ENCODE measurements around the gene NUP210L. TPM values are rescaled to one million over a fixed set of nuclear protein-coding genes. Genes with fewer than 3 reads are reported as not detected.
"Not testable (repeated sequence)": the region's sequence is repeated elsewhere in the genome, so short reads cannot be mapped to it uniquely, and the experiment has no call there.

The NUP210L gene
- polyA plus RNA-seq, 2 donors: 0.02 TPM; not detected in 1

GRCh38 chr1:154154053-154154452, 820 bp downstream of the NUP210L start:
- Histone ChIP-seq H3K9me3 (ENCODE audit: control insufficient read depth in 2 of 2, insufficient read depth in 1 of 2, low read depth in 1 of 2, low read length in 1 of 2) (no peaks in the 10 kb centered on the region), H3K4me1 (ENCODE audit: control insufficient read depth in 2 of 2, insufficient read depth in 2 of 2, low read length in 1 of 2) (no peaks in the 10 kb centered on the region), H3K27ac (ENCODE audit: low read depth in 2 of 2, low read length in 1 of 2) (no peak overlapping the region), H3K36me3 (ENCODE audit: control insufficient read depth in 2 of 2, insufficient read depth in 2 of 2, low read length in 1 of 2) (peaks cover 3 to 5% of the 10 kb centered on the region in 2 donors), H3K27me3 (ENCODE audit: control insufficient read depth in 1 of 2, insufficient read depth in 2 of 2, low read length in 2 of 2) (no peaks in the 10 kb centered on the region), H3K4me3 (ENCODE audit: low read depth in 1 of 2, low read length in 2 of 2) (no peak overlapping the region)
- WGBS, 2 donors: 92 to 95% methylated on average over 6 of the region's 6 CpGs

- H3K4me3 ChIP-seq (ENCODE audit: low read depth in 1 of 2, low read length in 2 of 2): no peak overlapping the region
- H3K27me3 ChIP-seq (ENCODE audit: control insufficient read depth in 1 of 2, insufficient read depth in 2 of 2, low read length in 2 of 2): no peaks in the 10 kb centered on the region
- peaks cover 0 to 3% of the 10 kb centered on the region in 2 donors for H3K36me3 ChIP-seq (ENCODE audit: control insufficient read depth in 2 of 2, insufficient read depth in 2 of 2, low read length in 1 of 2)
- no peak overlapping the region for H3K27ac ChIP-seq (ENCODE audit: low read depth in 2 of 2, low read length in 1 of 2)
- H3K9me3 ChIP-seq (ENCODE audit: control insufficient read depth in 2 of 2, insufficient read depth in 1 of 2, low read depth in 1 of 2, low read length in 1 of 2): no peaks in the 10 kb centered on the region
- H3K4me1 ChIP-seq (ENCODE audit: control insufficient read depth in 2 of 2, insufficient read depth in 2 of 2, low read length in 1 of 2): no peaks in the 10 kb centered on the region
Observed at GRCh38 chr1:154151311-154151710, 3.6 kb downstream of the NUP210L start.

GRCh38 chr1:154148807-154149206, 6.1 kb downstream of the NUP210L start:
- H3K27ac ChIP-seq (ENCODE audit: low read depth in 2 of 2, low read length in 1 of 2): no peak overlapping the region
- H3K36me3 ChIP-seq (ENCODE audit: control insufficient read depth in 2 of 2, insufficient read depth in 2 of 2, low read length in 1 of 2): no peaks in the 10 kb centered on the region
- no peak overlapping the region for H3K4me3 ChIP-seq (ENCODE audit: low read depth in 1 of 2, low read length in 2 of 2)
- H3K4me1 ChIP-seq (ENCODE audit: control insufficient read depth in 2 of 2, insufficient read depth in 2 of 2, low read length in 1 of 2): no peaks in the 10 kb centered on the region
- no peaks in the 10 kb centered on the region for H3K9me3 ChIP-seq (ENCODE audit: control insufficient read depth in 2 of 2, insufficient read depth in 1 of 2, low read depth in 1 of 2, low read length in 1 of 2)
- no peaks in the 10 kb centered on the region for H3K27me3 ChIP-seq (ENCODE audit: control insufficient read depth in 1 of 2, insufficient read depth in 2 of 2, low read length in 2 of 2)
- 49 to 51% methylated on average over 3 of the region's 3 CpGs for WGBS, 2 donors

- WGBS, 2 donors: 88 to 89% methylated on average over 5 of the region's 5 CpGs
- H3K36me3 ChIP-seq (ENCODE audit: control insufficient read depth in 2 of 2, insufficient read depth in 2 of 2, low read length in 1 of 2); H3K4me1 ChIP-seq (ENCODE audit: control insufficient read depth in 2 of 2, insufficient read depth in 2 of 2, low read length in 1 of 2): not testable (repeated sequence)
Observed at GRCh38 chr1:154147505-154147904, 7.4 kb downstream of the NUP210L start.

GRCh38 chr1:154145986-154146385, 8.9 kb downstream of the NUP210L start:
- Histone ChIP-seq H3K27ac (ENCODE audit: low read depth in 2 of 2, low read length in 1 of 2) (no peak overlapping the region), H3K4me1 (ENCODE audit: control insufficient read depth in 2 of 2, insufficient read depth in 2 of 2, low read length in 1 of 2) (no peaks in the 10 kb centered on the region), H3K27me3 (ENCODE audit: control insufficient read depth in 1 of 2, insufficient read depth in 2 of 2, low read length in 2 of 2) (no peaks in the 10 kb centered on the region), H3K4me3 (ENCODE audit: low read depth in 1 of 2, low read length in 2 of 2) (no peak overlapping the region), H3K36me3 (ENCODE audit: control insufficient read depth in 2 of 2, insufficient read depth in 2 of 2, low read length in 1 of 2) (no peaks in the 10 kb centered on the region), H3K9me3 (ENCODE audit: control insufficient read depth in 2 of 2, insufficient read depth in 1 of 2, low read depth in 1 of 2, low read length in 1 of 2) (no peaks in the 10 kb centered on the region)
- 96 to 100% methylated on average over 2 of the region's 2 CpGs for WGBS, 2 donors

More at GRCh38 chr1:154147505-154147904, 7.4 kb downstream of the NUP210L start:
- H3K9me3 ChIP-seq (ENCODE audit: control insufficient read depth in 2 of 2, insufficient read depth in 1 of 2, low read depth in 1 of 2, low read length in 1 of 2); H3K27ac ChIP-seq (ENCODE audit: low read depth in 2 of 2, low read length in 1 of 2); H3K27me3 ChIP-seq (ENCODE audit: control insufficient read depth in 1 of 2, insufficient read depth in 2 of 2, low read length in 2 of 2); H3K4me3 ChIP-seq (ENCODE audit: low read depth in 1 of 2, low read length in 2 of 2): not testable (repeated sequence)

- Histone ChIP-seq H3K27me3 (ENCODE audit: control insufficient read depth in 1 of 2, insufficient read depth in 2 of 2, low read length in 2 of 2) (no peaks in the 10 kb centered on the region), H3K4me1 (ENCODE audit: control insufficient read depth in 2 of 2, insufficient read depth in 2 of 2, low read length in 1 of 2) (no peaks in the 10 kb centered on the region), H3K36me3 (ENCODE audit: control insufficient read depth in 2 of 2, insufficient read depth in 2 of 2, low read length in 1 of 2) (no peaks in the 10 kb centered on the region), H3K4me3 (ENCODE audit: low read depth in 1 of 2, low read length in 2 of 2) (no peak overlapping the region), H3K27ac (ENCODE audit: low read depth in 2 of 2, low read length in 1 of 2) (no peak overlapping the region), H3K9me3 (ENCODE audit: control insufficient read depth in 2 of 2, insufficient read depth in 1 of 2, low read depth in 1 of 2, low read length in 1 of 2) (no peaks in the 10 kb centered on the region)
- WGBS, 2 donors: 91 to 97% methylated on average over 6 of the region's 6 CpGs
Observed at GRCh38 chr1:154142358-154142757, 12.5 kb downstream of the NUP210L start.

GRCh38 chr1:154141240-154141639, 13.6 kb downstream of the NUP210L start:
- Histone ChIP-seq H3K36me3 (ENCODE audit: control insufficient read depth in 2 of 2, insufficient read depth in 2 of 2, low read length in 1 of 2) (no peaks in the 10 kb centered on the region), H3K4me1 (ENCODE audit: control insufficient read depth in 2 of 2, insufficient read depth in 2 of 2, low read length in 1 of 2) (no peaks in the 10 kb centered on the region), H3K4me3 (ENCODE audit: low read depth in 1 of 2, low read length in 2 of 2) (no peak overlapping the region), H3K27me3 (ENCODE audit: control insufficient read depth in 1 of 2, insufficient read depth in 2 of 2, low read length in 2 of 2) (no peaks in the 10 kb centered on the region), H3K27ac (ENCODE audit: low read depth in 2 of 2, low read length in 1 of 2) (no peak overlapping the region), H3K9me3 (ENCODE audit: control insufficient read depth in 2 of 2, insufficient read depth in 1 of 2, low read depth in 1 of 2, low read length in 1 of 2) (no peaks in the 10 kb centered on the region)
- 24 to 36% methylated on average over 3 of the region's 3 CpGs for WGBS, 2 donors

DNA sequence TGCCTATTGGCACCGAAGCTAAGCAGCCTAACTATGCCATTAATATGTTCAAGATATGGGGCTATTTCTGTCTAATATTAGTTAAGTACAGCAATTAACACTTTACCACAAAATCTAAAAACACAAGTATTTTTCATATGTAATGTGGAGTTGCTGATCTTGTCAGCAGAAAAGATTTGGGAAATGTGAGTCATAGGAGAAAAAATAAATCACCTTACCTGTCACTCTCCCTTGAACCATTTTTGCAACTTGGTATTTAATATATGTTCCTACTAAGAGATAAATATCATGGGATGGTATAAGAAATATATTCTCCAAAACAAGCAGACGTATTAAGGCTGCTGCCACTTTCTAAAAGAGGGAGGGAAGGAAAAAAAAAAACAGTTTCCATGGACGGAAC, 17.0 kb downstream of the NUP210L start:
- Histone ChIP-seq H3K9me3 (ENCODE audit: control insufficient read depth in 2 of 2, insufficient read depth in 1 of 2, low read depth in 1 of 2, low read length in 1 of 2) (no peaks in the 10 kb centered on the region), H3K4me3 (ENCODE audit: low read depth in 1 of 2, low read length in 2 of 2) (no peak overlapping the region), H3K4me1 (ENCODE audit: control insufficient read depth in 2 of 2, insufficient read depth in 2 of 2, low read length in 1 of 2) (no peaks in the 10 kb centered on the region), H3K27me3 (ENCODE audit: control insufficient read depth in 1 of 2, insufficient read depth in 2 of 2, low read length in 2 of 2) (no peaks in the 10 kb centered on the region), H3K27ac (ENCODE audit: low read depth in 2 of 2, low read length in 1 of 2) (no peak overlapping the region), H3K36me3 (ENCODE audit: control insufficient read depth in 2 of 2, insufficient read depth in 2 of 2, low read length in 1 of 2) (no peaks in the 10 kb centered on the region)
- 81 to 85% methylated on average over 3 of the region's 3 CpGs for WGBS, 2 donors

DNA sequence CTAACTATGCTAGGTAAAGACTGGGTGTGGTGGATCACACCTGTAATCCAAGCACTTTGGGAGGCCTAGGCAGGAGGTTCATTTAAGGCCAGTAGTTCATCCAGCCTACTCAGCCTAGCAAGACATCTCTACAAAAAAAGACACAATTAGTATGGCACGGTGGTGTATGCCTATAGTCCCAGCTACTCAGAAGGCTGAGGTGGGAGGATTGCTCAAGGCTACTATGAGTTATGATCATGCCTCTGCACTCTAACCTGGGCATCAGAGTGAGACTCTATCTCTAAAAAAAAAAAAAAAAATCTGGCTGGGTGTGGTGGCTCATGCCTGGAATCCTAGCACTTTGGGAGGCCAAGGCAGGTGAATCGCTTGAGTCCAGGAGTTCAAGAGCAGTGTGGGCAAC, 21.6 kb downstream of the NUP210L start:
- Histone ChIP-seq H3K27me3 (ENCODE audit: control insufficient read depth in 1 of 2, insufficient read depth in 2 of 2, low read length in 2 of 2) (no peaks in the 10 kb centered on the region), H3K4me3 (ENCODE audit: low read depth in 1 of 2, low read length in 2 of 2) (no peak overlapping the region), H3K9me3 (ENCODE audit: control insufficient read depth in 2 of 2, insufficient read depth in 1 of 2, low read depth in 1 of 2, low read length in 1 of 2) (no peaks in the 10 kb centered on the region), H3K4me1 (ENCODE audit: control insufficient read depth in 2 of 2, insufficient read depth in 2 of 2, low read length in 1 of 2) (no peaks in the 10 kb centered on the region), H3K27ac (ENCODE audit: low read depth in 2 of 2, low read length in 1 of 2) (no peak overlapping the region), H3K36me3 (ENCODE audit: control insufficient read depth in 2 of 2, insufficient read depth in 2 of 2, low read length in 1 of 2) (no peaks in the 10 kb centered on the region)
- WGBS, 2 donors: 91 to 95% methylated on average over 2 of the region's 2 CpGs

GRCh38 chr1:154129391-154129970, 25.4 kb downstream of the NUP210L start:
- no peaks in the 10 kb centered on the region for H3K27me3 ChIP-seq (ENCODE audit: control insufficient read depth in 1 of 2, insufficient read depth in 2 of 2, low read length in 2 of 2)
- no peaks in the 10 kb centered on the region for H3K9me3 ChIP-seq (ENCODE audit: control insufficient read depth in 2 of 2, insufficient read depth in 1 of 2, low read depth in 1 of 2, low read length in 1 of 2)
- WGBS, 2 donors: 57 to 62% methylated on average over 2 of the region's 2 CpGs
- H3K36me3 ChIP-seq (ENCODE audit: control insufficient read depth in 2 of 2, insufficient read depth in 2 of 2, low read length in 1 of 2): no peaks in the 10 kb centered on the region
- H3K4me3 ChIP-seq (ENCODE audit: low read depth in 1 of 2, low read length in 2 of 2): no peak overlapping the region
- no peaks in the 10 kb centered on the region for H3K4me1 ChIP-seq (ENCODE audit: control insufficient read depth in 2 of 2, insufficient read depth in 2 of 2, low read length in 1 of 2)
- no peak overlapping the region for H3K27ac ChIP-seq (ENCODE audit: low read depth in 2 of 2, low read length in 1 of 2)
